ENCODE results near the gene MPP7.
A peak's percentile ranks its signal among the peaks of the same experiment; 100 is the strongest.

The MPP7 gene

GRCh38 chr10:28266449-28267224 is 36.2 kb downstream of the MPP7 start:
- DNase-seq: peak in 1 of 14 donors; percentile 53

GRCh38 chr10:28263136-28263857 is 39.6 kb downstream of the MPP7 start:
- DNase-seq: peak in 1 of 14 donors; percentile 62

DNA sequence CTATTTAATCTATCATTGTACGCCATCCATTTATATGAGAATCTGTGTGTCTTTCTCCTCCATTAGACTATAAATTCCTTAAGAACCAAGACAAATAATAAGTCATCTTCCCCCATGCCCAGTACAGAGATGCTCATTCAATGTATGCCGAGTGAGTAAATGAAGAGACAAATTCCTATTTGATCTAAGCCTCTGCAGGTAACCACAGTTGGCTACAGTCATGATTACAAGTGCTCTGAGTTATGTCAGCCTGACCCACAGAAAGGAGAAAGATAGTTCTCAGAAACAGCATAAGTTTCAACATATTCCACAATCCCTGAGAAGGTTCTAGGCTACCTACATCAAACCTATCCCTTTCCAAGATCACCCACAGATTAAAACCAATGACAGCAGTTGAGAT is 46.1 kb downstream of the MPP7 start:
- no peak for DNase-seq

DNA sequence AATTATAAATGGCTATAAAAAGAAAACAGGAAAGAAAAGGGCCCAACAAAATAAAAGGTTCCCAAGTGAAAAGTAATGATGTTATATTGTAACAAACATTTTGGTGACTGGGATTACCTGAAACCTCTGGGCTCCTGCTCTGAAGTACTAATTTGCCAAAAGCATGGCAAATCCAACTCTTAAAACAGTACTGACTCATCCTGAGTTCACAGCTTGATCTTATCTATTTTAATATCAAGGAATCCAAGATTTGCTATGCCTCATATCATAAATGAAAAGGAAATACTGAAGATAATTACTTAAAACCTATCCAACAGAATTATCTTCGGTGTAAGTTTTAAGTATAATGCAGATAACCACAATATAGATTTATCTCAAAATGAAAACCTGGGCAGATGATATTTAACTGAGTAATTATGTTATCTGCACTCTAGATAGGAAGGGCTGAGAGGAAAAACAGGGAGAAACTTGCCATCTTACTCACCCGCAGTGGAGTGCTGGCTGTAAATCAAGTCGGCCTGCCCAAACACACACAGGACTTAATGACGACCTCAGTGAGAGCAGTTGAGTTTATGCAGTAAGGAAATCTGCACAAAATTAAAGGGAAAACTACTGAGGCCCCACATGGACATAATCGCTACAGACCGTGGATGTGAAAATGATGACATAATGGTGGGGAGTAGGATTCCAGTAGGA is 48.4 kb downstream of the MPP7 start:
- peak in 1 of 14 donors; percentile 34 for DNase-seq

GRCh38 chr10:28253169-28253785 is 49.6 kb downstream of the MPP7 start:
- peak in 1 of 14 donors; percentile 16 for DNase-seq
